Neutrophil (primary cell): ENCODE measurements around the gene EIF5.

ENCODE experiments used
- H3K27ac ChIP-seq: fragments of 200-600 bp; sonication (generic); 2 replicates; pipeline ENCODE4 v1.5.1; 2016; ENCODE audit warnings: mild to moderate bottlenecking, moderate library complexity
- H3K27me3 ChIP-seq: fragments of 200-600 bp; sonication (generic); 2 replicates; pipeline ENCODE4 v1.6.0; 2016; ENCODE audit warnings: mild to moderate bottlenecking
- H3K36me3 ChIP-seq: fragments of 200-600 bp; sonication (generic); 2 replicates; pipeline ENCODE4 v1.5.1; 2017
- H3K4me1 ChIP-seq, 2 experiments: fragments of 200-600 bp in 1 of 2; sonication (generic) in 1 of 2; 1 replicate in 1 of 2; 2 replicates in 1 of 2; pipeline versions ENCODE4 v1.5.1 to v1.6.1; 2013 to 2016; ENCODE audit warnings: low read depth in 1 of 2, low read length in 1 of 2, mild to moderate bottlenecking in 1 of 2, moderate library complexity in 1 of 2; ENCODE audit not compliant: control insufficient read depth in 1 of 2, insufficient read depth in 1 of 2
- H3K4me3 ChIP-seq, 2 experiments: fragments of 200-600 bp in 1 of 2; sonication (generic) in 1 of 2; 1 replicate in 1 of 2; 2 replicates in 1 of 2; pipeline ENCODE4 v1.5.1; 2013 to 2016; ENCODE audit warnings: low read depth in 1 of 2, low read length in 1 of 2, mild to moderate bottlenecking in 1 of 2, moderate library complexity in 1 of 2
- H3K9me3 ChIP-seq: fragments of 200-600 bp; sonication (generic); 2 replicates; pipeline ENCODE4 v1.5.1; 2016
- CTCF ChIP-seq: fragments of 200-600 bp; sonication (generic); IDR thresholded peaks from 2 replicates; pipeline ENCODE4 v1.5.1; 2016; ENCODE audit warnings: antibody characterized with exemption

The EIF5 gene

DNA sequence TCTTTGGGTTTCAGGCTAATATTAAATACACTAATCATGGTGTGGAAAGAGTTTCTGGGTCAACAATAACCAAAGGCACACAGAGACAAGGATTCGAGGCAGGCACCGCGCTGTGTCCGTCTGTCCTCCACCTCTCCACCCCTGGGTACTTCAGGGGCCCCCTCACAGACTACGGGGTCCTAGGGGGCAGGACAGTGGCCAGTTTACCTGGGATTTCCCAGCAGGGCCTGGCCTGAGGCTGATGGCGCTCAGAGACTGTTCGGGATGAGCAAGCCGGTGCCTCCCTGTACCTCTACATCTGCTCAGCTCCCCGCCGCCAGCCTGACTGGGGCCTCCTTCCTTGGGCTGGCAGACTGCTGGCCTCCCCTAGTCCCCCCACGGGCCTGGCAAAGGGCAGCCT lies 18.1 kb upstream of the EIF5 start:
- TF ChIP-seq CTCF, result no peak
- Histone ChIP-seq H3K9me3 (no peaks in the 10 kb centered on the region), H3K27me3 (no peaks in the 10 kb centered on the region), H3K36me3 (no peaks in the 10 kb centered on the region), H3K4me3 (no peak overlapping the region), H3K27ac (no peak overlapping the region), H3K4me1 (peaks cover 30 to 33% of the 10 kb centered on the region in 2 experiments)

DNA sequence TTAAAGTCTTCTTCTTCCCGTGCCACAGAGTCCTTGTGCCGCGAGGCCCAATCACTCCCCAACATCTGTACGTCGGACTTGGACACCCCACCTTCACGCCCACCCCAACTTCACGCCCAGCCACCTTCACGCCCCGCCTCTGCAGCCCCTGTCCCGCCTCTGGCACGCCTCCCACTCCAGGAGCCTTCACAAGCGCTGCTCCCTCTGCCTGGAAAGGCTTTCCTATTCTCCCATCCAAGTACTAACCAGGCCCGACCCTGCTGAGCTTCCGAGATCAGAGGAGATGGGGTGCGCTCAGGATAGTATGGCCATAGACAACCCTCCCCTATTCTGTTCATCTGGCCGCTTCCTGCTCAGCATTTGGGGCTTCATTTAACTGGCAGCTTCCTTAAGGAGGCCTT lies 17.3 kb upstream of the EIF5 start:
- Histone ChIP-seq H3K27ac (no peak overlapping the region), H3K36me3 (no peaks in the 10 kb centered on the region), H3K9me3 (no peaks in the 10 kb centered on the region), H3K27me3 (no peaks in the 10 kb centered on the region), H3K4me3 (no peak overlapping the region), H3K4me1 (peaks cover 30 to 33% of the 10 kb centered on the region in 2 experiments)
- no peak for TF ChIP-seq CTCF

- Histone ChIP-seq H3K27me3 (no peaks in the 10 kb centered on the region), H3K27ac (peak overlapping the region; percentile 33), H3K4me3 (no peak overlapping the region), H3K36me3 (no peaks in the 10 kb centered on the region), H3K4me1 (peaks cover 30 to 33% of the 10 kb centered on the region in 2 experiments), H3K9me3 (no peaks in the 10 kb centered on the region)
- TF ChIP-seq CTCF, result no peak
Observed at GRCh38 chr14:103317251-103317650, 16.8 kb upstream of the EIF5 start.

- Histone ChIP-seq H3K4me3 (no peak overlapping the region), H3K27ac (no peak overlapping the region), H3K27me3 (no peaks in the 10 kb centered on the region), H3K9me3 (no peaks in the 10 kb centered on the region), H3K36me3 (no peaks in the 10 kb centered on the region), H3K4me1 (peaks cover 30 to 33% of the 10 kb centered on the region in 2 experiments)
- TF ChIP-seq CTCF, result no peak
Observed at GRCh38 chr14:103317976-103318580, 16.0 kb upstream of the EIF5 start.

- no peaks in the 10 kb centered on the region for H3K27me3 ChIP-seq
- peaks cover 30 to 33% of the 10 kb centered on the region in 2 experiments for H3K4me1 ChIP-seq
- no peak overlapping the region for H3K4me3 ChIP-seq
- no peak for TF ChIP-seq CTCF
- H3K27ac ChIP-seq, result no peak overlapping the region
- no peaks in the 10 kb centered on the region for H3K9me3 ChIP-seq
- no peaks in the 10 kb centered on the region for H3K36me3 ChIP-seq
Observed at GRCh38 chr14:103318750-103319419, 15.2 kb upstream of the EIF5 start.
